ENCODE measurements around the gene CELSR2. TPM values are rescaled to one million over a fixed set of nuclear protein-coding genes. Genes with fewer than 3 reads are reported as not detected.
"Not testable (repeated sequence)": the region's sequence is repeated elsewhere in the genome, so short reads cannot be mapped to it uniquely, and the experiment has no call there.

Gene CELSR2
- total RNA-seq, 1 donor from 2014 or later = 2.6 TPM

DNA sequence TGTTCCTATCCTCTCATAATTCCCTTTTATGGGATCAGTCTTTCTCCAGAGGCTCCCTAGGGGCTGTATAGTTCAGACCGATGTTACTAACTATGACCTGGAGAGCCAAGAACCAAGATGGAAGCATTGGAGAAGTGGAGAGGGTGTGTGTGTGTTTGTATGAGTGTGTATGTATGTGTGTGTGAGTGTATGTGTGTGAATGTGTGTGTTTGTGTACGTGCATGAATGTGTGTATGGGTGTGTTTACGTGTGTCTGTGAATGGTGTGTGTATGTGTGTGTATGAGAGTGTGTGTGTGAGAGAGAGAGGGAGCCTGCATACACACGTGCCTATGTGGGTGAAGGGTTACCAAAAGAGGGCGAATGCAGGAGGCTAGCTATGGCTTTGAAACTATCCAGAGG, 52.5 kb downstream of the CELSR2 start:
- no peak for DNase-seq (ENCODE audit: low spot score)

- no peak for DNase-seq (ENCODE audit: low spot score)
Measured at GRCh38 chr1:109304226-109304920, 55.0 kb downstream of the CELSR2 start.

- not testable (repeated sequence) for DNase-seq (ENCODE audit: low spot score)
Measured at GRCh38 chr1:109305991-109306390, 56.7 kb downstream of the CELSR2 start.

- no peak for DNase-seq (ENCODE audit: low spot score)
Measured at GRCh38 chr1:109306832-109307273, 57.5 kb downstream of the CELSR2 start, which contains the start of gene MYBPHL. MYBPHL (minus strand) TSS chr1:109307011; CDS start chr1:109306991, 20 bp downstream.

DNA sequence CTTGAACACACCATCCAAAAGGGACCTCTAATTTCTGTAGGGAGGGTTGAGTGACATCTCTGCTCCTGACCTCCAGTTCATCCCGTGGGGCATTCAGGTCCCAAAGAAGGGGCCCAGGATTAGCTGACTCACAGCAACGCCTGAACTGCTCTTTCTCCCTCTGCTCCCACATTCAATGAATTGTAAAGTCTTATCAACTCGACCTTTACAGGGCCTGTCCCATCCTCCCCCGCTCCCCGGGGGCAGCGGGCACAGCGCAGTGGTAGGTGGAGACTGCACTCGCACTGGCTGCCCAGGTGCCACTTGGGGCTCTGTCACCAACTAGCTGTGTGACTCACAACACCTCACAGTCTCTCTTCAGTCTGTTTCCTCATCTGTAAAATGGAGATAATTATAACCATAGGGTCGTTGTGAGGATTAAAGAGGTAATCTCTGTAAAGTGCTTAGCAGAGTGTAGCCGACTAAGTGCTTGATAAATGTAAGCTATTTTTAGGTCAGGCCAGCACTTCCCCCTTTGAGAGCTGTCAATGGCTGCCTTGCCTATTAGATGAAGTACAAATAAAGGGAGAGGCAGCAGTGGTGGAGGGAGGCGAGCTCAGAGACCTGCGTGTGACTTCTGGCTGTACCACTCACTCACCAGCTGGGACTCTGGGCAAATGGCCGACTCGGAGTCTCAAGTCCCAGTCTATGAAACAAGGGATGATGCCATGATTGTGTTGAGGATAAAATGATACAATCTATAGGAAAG, 58.1 kb downstream of the CELSR2 start:
- DNase-seq (ENCODE audit: low spot score) = no peak

- no peak for DNase-seq (ENCODE audit: low spot score)
Measured at GRCh38 chr1:109309347-109309746, 60.0 kb downstream of the CELSR2 start.

- no peak for DNase-seq (ENCODE audit: low spot score)
Measured at GRCh38 chr1:109312246-109312645, 62.9 kb downstream of the CELSR2 start.

DNA sequence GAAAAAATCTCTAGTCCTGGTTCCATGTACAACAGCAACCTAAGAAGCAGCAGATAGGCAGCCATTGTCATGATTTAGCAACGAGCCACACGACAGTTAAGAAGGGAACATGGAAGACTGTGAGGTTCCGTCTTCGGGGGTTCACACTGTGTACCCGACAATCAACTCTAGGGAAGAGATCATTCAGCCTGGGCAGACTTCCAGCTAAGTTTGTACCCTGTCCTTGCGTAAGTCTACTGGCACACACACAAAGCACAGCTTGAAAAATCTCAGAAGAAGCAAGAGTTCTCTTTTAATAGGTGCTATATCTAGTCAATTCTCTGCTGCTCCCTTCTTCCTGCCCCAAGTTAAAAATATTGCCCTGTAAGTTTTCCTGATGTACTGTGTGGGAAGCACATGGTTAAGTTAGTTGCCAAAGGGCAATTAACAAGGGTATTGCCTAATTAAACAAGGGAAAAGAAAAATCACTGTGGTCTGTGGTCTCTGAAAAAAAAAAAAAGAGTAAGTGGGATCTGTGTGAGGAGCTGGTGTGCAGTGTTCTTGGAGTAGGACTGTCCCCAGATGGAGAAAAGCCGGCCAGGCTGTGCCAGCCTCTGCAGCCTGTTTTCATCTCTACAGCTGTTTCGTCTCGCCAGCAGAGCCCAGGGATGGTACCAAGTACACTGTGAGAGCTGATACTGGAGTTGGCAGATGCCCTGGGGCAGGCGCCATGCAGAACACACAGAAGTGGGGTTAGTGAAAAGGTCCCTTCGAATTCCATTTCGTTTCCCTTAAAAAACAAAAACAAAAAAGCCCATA, 63.8 kb downstream of the CELSR2 start:
- no peak for DNase-seq (ENCODE audit: low spot score)

DNA sequence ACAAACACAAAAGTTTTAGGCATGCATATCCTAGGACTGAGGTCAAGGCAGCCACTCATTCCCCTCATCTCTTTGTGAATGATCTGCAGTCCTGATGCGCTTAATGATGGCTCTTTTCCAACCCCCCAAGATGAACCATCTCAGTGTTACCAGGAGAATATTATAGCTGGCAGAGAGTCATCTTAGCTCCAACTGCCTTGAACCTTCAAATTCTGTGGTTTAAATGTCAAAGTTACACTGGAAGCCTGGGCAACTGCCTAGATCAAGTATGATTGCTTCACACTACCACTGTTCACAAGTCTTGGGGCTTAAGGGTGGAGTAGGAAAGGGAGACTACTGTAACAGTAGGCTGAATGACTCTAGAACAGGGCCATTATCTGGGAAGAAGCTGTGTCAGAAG, 65.5 kb downstream of the CELSR2 start:
- no peak for DNase-seq (ENCODE audit: low spot score)

- DNase-seq (ENCODE audit: low spot score) = no peak
Measured at GRCh38 chr1:109315288-109315687, 65.9 kb downstream of the CELSR2 start.

- no peak for DNase-seq (ENCODE audit: low spot score)
Measured at GRCh38 chr1:109316506-109316905, 67.2 kb downstream of the CELSR2 start.

GRCh38 chr1:109319114-109319513, 69.8 kb downstream of the CELSR2 start:
- no peak for DNase-seq (ENCODE audit: low spot score)

DNA sequence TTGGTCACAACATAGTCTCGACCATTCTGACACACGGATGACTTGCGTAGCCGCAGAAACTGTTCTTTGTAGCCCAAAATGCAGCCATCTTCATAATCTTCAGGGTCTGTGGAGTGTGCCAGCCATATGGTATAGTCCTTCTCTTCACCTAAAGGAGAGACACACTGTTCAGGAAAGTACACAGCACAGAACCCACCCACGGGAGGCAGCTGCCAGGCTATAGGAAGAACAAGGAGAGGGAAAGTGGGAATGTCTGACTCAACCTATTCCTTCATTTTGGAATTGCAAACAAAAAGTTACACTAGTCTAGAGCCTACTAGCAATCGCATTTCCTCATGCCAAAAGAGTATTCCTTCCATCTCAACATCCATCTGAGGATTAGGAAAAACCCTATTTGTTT, 73.6 kb downstream of the CELSR2 start:
- DNase-seq (ENCODE audit: low spot score) = no peak

Other genes with a start within 250 kb of the CELSR2 start
- gene WDR47, start 207.4 kb upstream of the CELSR2 start, total RNA-seq (ENCODE audit: insufficient read depth, low replicate concordance) = 17.1 TPM
- 71.0 TPM for gene TAF13, start 173.5 kb upstream of the CELSR2 start, total RNA-seq (ENCODE audit: insufficient read depth, low replicate concordance)
- gene TMEM167B, start 158.8 kb upstream of the CELSR2 start, total RNA-seq (ENCODE audit: insufficient read depth, low replicate concordance) = 48.9 TPM
- gene ELAPOR1, start 135.4 kb upstream of the CELSR2 start, total RNA-seq (ENCODE audit: insufficient read depth, low replicate concordance) = 1.9 TPM
- gene SARS1, start 35.6 kb upstream of the CELSR2 start, total RNA-seq (ENCODE audit: insufficient read depth, low replicate concordance) = 105 TPM
- gene PSRC1, start 33.6 kb downstream of the CELSR2 start, total RNA-seq (ENCODE audit: insufficient read depth, low replicate concordance) = 4.3 TPM
- gene MYBPHL, start 57.5 kb downstream of the CELSR2 start, total RNA-seq (ENCODE audit: insufficient read depth, low replicate concordance) = not detected
- gene SORT1, start 148.4 kb downstream of the CELSR2 start, total RNA-seq (ENCODE audit: insufficient read depth, low replicate concordance) = 65.2 TPM
- 23.1 TPM for gene PSMA5, start 176.9 kb downstream of the CELSR2 start, total RNA-seq (ENCODE audit: insufficient read depth, low replicate concordance)
- not detected for gene SYPL2, start 217.0 kb downstream of the CELSR2 start, total RNA-seq (ENCODE audit: insufficient read depth, low replicate concordance)
- gene ATXN7L2, start 234.4 kb downstream of the CELSR2 start, total RNA-seq (ENCODE audit: insufficient read depth, low replicate concordance) = 0.24 TPM
- 6.7 TPM for gene CYB561D1, start 244.6 kb downstream of the CELSR2 start, total RNA-seq (ENCODE audit: insufficient read depth, low replicate concordance)